Measurements from ENCODE around the gene ANTKMT.

Gene ANTKMT

GRCh38 chr16:720990-721764, at the start of gene ANTKMT:
Gene ANTKMT (plus strand): TSS chr16:721146. CDS start chr16:721275, 129 bp downstream.
- peak; percentile 67 for DNase-seq (ENCODE audit: low read depth)
- H3K4me3 ChIP-seq (ENCODE audit: low read length), result peak within 1 kb of the TSS; percentile 70
- no peak for TF ChIP-seq CTCF (conservative IDR thresholded peaks at IDR 0.05; ENCODE audit: low read length)

GRCh38 chr16:671353-672131, 49.4 kb upstream of the ANTKMT start:
- TF ChIP-seq CTCF (conservative IDR thresholded peaks at IDR 0.05; ENCODE audit: low read length), result no peak

GRCh38 chr16:672371-672770, 48.6 kb upstream of the ANTKMT start:
- no peak for DNase-seq (ENCODE audit: low read depth)
- no peak for TF ChIP-seq CTCF (conservative IDR thresholded peaks at IDR 0.05; ENCODE audit: low read length)

More at GRCh38 chr16:671353-672131, 49.4 kb upstream of the ANTKMT start:
- DNase-seq (ENCODE audit: low read depth), result no peak
- H3K4me3 ChIP-seq (ENCODE audit: low read length), result no peak overlapping the region

GRCh38 chr16:672851-673250, 48.1 kb upstream of the ANTKMT start:
- H3K4me3 ChIP-seq (ENCODE audit: low read length), result no peak overlapping the region

More at GRCh38 chr16:672371-672770, 48.6 kb upstream of the ANTKMT start:
- H3K4me3 ChIP-seq (ENCODE audit: low read length), result no peak overlapping the region

GRCh38 chr16:673399-673991, 47.5 kb upstream of the ANTKMT start:
- no peak for DNase-seq (ENCODE audit: low read depth)
- TF ChIP-seq CTCF (conservative IDR thresholded peaks at IDR 0.05; ENCODE audit: low read length), result no peak
- H3K4me3 ChIP-seq (ENCODE audit: low read length), result no peak overlapping the region

More at GRCh38 chr16:672851-673250, 48.1 kb upstream of the ANTKMT start:
- no peak for DNase-seq (ENCODE audit: low read depth)
- TF ChIP-seq CTCF (conservative IDR thresholded peaks at IDR 0.05; ENCODE audit: low read length), result no peak

- H3K4me3 ChIP-seq (ENCODE audit: low read length), result no peak overlapping the region
- TF ChIP-seq CTCF (conservative IDR thresholded peaks at IDR 0.05; ENCODE audit: low read length), result no peak
- DNase-seq (ENCODE audit: low read depth), result no peak
These were observed 46.6 kb upstream of the ANTKMT start for GRCh38 chr16:674214-674881.
